ENCODE measurements around the gene ING4.

Gene ING4

DNA sequence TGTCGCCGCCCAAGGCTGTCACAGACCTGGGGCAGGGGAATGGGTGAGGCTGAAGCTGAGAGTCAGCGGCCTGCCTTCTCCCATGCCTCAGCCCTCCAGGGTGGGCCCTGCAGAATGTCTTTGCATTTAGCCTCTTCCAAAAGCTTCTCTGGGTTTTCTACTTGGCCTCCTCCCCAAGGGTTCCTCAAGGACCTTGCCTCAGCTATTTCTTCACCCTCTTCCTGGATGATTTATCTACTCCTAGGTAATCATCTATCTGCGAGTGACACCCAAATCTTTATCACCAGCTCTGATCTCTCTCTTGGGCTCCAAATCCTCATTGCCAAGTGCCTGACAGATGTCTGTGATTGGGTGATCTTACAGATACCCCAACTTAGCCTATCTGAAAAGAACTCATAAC, 22.4 kb downstream of the ING4 start:
- H3K27ac ChIP-seq, result no peak overlapping the region

DNA sequence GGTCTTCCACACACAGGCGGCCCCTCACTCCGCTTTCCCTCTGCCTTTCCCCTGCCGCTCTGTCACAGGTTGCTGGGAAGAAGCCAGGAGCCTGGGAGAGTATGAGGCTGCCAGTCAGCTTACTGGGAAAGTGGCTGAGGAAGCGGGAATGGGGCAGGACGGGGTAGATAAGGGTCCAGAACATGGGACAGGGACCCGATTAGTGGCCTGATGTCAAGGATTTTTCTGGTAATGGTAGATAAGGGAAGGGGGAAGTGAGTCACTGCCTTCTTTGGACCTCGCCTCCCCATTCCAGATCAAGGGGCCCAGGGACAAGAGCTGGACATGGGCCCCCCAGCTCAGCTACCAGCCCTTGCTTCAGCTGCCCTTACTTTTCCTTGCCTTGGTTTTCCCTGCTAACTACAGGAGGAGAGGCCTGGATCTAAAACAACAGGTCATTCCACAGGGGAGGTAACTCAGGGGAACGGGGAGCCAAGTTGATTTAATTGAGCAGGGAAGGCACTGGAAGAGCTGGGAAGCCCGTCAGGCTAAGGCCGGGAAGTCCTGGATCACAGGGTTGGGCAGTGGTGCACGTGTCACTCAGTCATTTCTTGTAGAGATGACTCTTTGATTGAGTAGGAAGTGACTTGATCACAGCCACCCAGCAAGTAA, 23.6 kb downstream of the ING4 start:
- DNase-seq (ENCODE audit: low read depth, low spot score), result no peak
- H3K27ac ChIP-seq, result no peak overlapping the region

More for the DNA sequence above, 22.4 kb downstream of the ING4 start:
- DNase-seq (ENCODE audit: low read depth, low spot score), result no peak

DNA sequence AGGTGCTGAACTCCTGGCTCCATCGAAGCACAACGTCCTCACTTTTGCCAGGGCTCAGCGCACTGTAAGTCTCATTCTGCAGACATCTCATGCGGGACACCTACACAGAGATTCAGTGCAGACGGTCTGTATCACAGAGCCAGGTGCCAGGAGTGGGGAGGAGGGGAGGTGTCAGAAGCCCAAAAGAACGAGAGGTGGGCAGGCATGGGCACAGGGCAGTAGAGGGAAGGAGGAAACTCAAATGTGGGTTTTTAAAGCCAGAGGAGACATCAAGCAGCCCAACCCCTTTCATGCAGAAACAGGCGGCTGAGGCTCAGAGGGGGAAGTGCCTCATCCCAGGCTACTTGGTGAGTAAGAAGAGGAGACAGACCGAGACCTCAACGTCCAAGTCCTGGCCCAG, 24.6 kb downstream of the ING4 start:
- DNase-seq (ENCODE audit: low read depth, low spot score), result no peak
- no peak overlapping the region for H3K27ac ChIP-seq

DNA sequence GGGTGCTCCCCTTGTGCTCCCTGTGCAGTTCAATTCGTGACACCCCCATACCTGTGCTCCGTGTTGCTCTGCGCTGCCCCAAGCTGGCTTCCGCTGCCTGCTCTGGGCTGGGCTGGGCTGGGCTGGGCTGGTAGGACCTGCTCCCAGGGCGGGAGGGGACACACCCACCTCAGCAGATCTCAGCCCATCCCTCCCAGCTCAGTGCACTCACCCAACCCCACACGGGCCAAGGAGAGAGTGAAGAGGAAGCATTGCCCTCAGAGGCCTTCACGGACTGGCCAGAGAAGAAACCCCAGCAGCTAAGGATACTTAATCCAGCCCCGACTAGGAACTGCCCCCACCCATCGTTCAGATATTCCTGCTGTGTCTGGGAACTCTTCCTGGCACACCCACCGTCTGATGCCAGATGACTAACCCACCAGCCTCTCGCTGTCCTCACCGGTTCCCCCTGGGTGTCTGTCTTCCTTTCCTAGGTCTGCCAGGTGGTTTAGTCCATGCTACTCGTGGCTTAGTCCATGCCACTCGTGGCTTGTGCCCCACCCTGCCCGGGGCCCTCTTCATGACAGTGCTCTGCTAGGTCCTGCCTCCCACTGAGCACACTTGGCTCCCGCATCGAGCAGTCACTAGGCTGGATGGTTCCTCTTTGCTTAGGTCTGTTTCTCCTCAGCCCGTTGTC, 26.9 kb downstream of the ING4 start, which contains the start of gene LPAR5:
TSS of gene LPAR5 (minus strand) at position 104 of the 676 bp plus-strand sequence. CDS start 14,711 bp downstream, outside the sequence.
- DNase-seq (ENCODE audit: low read depth, low spot score), result peak; percentile 43
- peak within 1 kb of the TSS; percentile 77 for H3K27ac ChIP-seq

DNA sequence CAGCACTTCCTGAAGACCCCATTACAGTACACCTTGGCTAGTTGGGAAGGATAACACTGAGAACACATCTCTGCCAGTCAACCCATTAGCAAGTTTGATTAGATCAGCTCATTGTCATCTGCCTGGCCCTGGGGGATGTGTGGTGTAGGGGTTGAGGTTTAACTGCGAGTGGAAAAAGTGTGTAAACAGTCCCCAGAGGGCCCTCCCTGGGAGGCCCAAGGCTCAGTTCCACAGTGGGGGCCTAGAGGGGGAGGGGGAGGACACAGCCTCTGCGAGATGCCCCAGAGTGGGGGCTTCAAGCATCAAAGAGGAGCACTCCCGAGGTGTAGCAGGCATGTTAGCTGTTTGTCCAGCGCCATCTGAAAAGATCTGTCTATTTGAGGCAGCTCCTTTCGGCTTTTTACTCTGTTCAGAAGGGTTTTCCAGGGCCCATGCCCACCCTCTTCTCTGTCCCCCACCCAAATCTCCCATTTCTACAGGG, 27.5 kb downstream of the ING4 start:
- DNase-seq (ENCODE audit: low read depth, low spot score), result no peak
- peak overlapping the region; percentile 77 for H3K27ac ChIP-seq

DNA sequence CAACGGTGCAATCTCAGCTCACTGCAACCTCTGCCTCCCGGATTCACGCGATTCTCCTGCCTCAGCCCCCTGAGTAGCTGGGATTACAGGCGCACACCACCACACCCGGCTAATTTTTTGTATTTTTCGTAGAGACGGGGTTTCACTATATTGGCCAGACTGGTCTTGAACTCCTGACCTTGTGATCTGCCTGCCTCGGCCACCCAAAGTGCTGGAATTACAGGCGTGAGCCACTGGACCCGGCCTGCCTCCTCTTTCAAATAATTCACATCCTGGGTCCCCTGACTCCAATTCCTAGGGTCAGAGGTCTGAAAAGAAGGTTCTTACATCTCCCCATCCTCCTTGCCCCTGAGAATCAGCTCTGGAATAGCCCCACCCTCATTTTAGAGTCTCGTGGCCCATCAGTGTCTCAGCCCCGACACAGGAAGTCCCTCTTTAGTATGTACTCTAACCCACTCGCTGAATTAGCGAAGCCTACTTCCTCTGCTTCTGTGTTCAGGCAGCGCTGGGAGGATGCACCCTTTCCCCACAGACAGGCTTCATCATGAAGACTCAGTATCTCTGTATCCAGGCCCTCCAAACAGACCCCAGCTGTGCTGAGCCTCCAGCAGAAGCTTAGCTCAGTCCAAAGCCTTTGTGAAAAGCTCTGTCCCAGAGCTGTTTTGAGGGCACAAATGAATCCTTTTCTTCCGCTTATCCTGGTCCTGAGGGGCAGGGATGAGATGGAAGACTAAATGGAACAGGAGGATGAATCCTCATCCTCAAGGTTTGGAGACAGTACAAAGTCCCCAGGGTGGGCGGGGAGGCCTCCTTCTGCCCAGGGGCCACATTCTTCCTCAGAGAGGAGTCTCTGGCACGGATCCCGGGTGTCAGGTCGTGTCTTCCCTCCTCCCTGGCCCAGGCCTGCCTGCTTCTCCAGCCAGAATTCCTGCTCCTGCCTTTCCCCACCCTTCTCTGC, 30.6 kb downstream of the ING4 start:
- no peak for DNase-seq (ENCODE audit: low read depth, low spot score)
- no peak overlapping the region for H3K27ac ChIP-seq

DNA sequence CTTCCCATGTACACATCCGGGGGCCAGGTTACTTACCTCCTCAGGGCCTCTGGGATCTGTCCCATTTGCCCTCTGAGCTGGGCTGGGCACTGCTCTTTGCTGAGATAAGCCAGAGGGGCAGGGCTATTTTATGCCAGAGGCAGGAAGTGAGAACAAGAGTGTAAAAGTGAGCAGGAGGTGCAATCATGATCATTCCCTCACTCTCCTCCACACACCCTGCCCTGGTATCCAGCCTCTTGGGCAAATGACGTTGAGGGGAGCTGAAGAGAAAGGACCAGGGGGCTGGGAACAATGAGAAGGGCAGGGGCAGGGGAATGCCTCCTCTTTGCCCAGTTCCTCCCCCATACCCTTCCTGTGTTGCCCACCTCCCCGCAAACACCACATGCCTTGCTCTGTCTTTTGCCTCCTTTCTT, 31.4 kb downstream of the ING4 start:
- H3K27ac ChIP-seq, result no peak overlapping the region
- DNase-seq (ENCODE audit: low read depth, low spot score), result no peak

DNA sequence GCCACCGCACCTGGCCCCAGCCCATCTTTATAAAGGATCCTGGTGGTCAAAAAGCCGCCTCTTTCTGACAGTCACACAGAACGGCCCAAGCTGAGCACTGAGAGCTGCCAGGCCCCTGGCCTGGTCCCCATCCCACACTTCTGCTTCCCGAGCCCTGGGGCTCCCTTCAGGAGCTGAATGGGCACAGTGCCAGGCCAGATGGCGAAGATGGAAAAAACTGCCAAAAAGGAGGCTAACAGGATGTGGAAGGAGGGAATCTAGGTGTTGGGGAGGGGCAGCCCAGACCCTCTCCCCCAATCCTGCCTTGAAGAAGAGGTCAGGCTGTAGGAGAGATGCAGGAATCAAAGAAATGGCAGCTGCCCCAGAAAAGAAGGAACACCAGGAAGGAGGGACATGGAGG, 32.2 kb downstream of the ING4 start:
- H3K27ac ChIP-seq, result no peak overlapping the region
- DNase-seq (ENCODE audit: low read depth, low spot score), result no peak

DNA sequence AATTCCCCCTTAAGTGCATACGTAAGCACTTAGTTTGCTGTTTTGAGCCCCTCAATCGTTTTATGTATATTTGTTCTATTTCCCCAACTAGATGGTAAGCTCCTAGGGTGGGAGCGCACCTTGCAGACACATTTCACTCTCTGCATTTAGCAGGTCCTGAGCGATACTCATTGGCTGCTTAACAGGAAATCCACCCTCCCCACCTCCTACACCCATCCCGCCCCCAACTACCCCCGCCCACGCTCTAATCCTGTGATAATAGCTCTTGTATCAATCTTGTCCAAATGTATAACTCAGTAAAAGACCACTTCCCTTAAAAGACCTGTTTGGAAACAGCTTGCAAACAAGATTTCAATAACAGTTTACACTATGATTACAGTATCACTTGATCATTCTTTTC, 35.3 kb downstream of the ING4 start:
- DNase-seq (ENCODE audit: low read depth, low spot score), result no peak

DNA sequence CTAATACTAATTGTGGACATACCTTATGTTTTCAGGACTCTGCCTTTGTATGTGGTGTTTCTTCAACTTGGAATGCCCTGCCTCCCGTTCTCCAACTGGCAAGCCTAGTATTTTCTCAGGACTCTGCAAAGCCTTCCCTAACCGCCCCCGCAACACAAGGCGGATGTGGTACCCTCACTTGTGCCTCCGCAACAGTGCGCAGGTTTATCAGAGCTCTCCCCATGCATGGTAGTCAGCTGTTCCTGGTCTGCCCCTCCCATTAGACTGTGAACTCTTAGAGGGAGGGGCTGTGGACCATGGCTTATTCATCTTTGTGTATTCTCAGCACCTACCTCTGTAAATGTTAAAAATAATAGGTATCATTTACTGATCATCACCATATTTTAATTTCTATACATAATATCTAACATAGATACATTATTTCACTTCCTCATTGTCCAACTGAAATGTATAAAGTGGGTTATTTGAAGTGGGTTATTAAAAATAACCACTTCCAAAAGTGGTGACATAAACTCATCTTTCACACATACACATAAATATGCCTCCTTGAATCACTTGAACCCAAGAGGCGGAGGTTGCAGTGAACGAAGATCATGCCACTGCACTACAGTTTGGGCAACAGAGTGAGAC, 36.1 kb downstream of the ING4 start:
- H3K27ac ChIP-seq, result no peak overlapping the region
- DNase-seq (ENCODE audit: low read depth, low spot score), result no peak

More for the DNA sequence above, 35.3 kb downstream of the ING4 start:
- no peak overlapping the region for H3K27ac ChIP-seq

DNA sequence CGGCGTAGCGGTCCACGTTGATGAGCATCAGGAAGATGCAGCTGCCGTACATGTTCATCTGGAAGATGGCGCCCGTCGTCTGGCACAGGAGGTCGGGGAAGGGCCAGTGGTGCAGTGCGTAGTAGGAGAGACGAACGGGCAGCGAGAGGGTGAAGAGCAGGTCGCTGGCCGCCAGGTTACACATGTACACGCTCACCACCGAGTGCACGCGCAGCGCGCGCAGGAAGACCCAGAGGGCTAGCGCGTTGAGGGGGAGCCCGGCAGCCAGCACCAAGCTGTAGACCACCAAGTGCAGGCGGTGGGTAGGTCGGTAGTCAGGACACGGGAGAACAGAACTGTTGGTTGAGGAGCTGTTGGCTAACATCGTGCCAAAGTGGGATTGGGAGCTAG, 42.0 kb downstream of the ING4 start:
- no peak overlapping the region for H3K27ac ChIP-seq
- no peak for DNase-seq (ENCODE audit: low read depth, low spot score)

DNA sequence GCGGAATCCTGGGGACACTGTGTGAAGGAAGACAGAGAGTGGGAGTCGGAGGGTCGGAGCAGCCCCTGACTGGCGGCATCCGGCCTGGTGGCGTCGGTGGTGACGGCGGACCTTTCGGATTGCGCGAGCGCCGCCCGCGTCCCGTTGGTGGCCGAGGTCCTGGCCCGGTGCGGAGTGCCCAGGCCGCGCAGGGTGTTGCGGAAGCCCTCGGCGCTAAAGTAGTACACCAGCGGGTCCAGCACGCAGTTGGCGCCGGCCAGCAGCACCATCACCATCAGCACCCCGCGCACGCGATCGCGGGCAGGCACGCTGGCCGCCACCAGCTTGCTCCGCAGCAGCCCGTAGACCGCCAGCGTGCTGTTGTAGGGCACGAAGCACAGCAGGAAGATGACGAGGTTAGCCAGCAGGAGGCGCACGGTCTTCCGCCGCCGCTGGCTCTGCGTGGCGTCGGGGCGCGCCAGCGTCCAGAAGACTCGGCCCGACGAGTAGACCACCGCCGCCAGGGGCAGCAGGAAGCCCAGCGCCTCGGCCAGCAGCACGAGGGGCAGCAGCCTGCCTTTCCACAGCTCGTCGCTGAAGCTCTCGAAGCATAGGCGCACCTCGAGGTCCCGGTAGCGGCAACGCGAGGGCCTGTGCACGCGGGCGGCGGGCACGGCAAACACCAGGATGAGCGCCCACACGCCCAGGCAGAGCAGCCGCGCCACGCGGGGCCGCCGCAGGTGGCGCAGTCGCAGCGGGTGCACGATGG, 42.6 kb downstream of the ING4 start:
- no peak for DNase-seq (ENCODE audit: low read depth, low spot score)
- no peak overlapping the region for H3K27ac ChIP-seq

DNA sequence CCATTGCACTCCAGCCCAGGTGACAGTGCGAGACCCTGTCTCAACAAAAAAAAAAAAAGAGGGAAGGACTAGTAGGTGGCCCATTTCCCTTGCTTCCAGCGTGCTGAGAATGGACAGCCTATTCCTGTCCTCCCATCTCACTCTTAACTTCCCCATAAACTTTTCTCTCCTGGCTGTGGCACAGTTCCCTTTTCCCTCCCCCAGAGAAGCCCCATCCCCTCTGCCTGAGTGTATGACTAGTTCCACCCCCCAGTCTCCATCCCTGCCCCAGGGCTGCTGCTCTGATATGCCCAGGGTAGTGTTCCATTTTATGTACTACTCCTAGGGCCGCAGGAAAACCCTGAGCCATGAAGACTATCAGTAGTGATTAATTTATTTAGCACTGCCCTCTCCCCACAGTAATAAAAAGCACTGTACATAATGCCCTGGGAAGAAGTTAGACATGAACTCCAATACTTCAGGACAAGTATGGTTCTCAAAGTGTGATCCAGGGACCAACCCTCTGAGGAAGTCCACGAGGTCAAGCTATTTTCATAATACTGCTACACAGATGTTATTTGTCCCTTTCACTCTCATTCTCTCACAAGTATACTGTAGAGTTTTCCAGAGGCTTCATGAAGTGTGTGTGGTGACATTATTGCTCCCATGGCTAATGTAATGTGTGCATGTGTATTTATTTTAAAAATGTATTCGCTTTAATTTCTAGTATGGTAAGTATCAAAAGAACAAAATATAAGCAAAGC, 44.3 kb downstream of the ING4 start:
- H3K27ac ChIP-seq, result no peak overlapping the region
- DNase-seq (ENCODE audit: low read depth, low spot score), result no peak

DNA sequence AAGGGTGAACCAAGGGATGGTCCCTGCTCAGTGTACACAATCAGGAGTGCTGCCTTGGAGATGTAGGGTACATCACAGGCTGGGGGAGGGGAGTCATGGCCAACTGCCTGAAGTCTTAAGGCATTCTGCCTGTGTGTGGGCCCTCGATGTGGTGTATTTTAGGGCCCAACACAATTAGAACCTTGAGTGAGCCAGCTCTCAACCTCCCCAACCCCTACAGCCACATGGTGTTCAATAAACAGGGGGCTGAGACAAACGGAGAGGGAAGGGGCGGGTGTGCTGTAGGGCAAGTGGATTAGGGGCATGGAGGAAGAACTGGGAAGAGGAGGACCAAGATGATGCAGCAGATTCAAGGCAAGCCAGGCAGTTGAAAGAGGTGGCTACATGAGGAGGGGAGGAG, 47.1 kb downstream of the ING4 start:
- no peak for DNase-seq (ENCODE audit: low read depth, low spot score)
- H3K27ac ChIP-seq, result no peak overlapping the region

DNA sequence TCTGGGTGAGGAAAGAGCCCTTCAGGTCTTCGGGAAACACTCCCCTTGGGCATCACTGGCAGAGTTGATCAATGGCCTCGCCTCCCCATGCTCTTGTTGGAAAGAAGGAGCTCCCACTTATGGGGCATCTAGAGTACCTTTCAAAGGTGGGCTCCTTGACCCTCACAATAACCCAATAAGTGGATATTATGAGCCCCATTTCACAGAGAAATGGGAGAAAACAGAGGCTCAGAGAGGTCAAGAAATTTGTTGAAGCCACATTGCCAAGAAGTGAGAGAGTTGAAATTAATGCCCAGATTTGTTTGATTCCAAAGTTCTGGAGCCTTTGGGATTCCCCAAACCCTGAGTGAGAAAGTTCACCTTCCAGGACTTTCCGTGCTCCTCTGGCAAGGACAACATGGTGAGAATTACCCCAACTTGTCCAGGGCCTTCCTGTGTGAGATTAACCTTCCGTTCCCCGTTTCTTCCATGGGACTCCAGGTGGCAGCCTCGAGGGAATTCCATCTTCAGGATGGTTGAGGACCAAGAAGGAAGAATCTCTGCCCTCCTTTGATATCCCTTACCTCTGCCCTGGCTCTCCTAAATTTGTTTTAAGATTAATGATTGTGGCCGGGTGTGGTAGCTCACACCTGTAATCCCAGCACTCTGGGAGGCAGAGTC, 48.3 kb downstream of the ING4 start:
- DNase-seq (ENCODE audit: low read depth, low spot score), result no peak
- peak overlapping the region; percentile 56 for H3K27ac ChIP-seq

DNA sequence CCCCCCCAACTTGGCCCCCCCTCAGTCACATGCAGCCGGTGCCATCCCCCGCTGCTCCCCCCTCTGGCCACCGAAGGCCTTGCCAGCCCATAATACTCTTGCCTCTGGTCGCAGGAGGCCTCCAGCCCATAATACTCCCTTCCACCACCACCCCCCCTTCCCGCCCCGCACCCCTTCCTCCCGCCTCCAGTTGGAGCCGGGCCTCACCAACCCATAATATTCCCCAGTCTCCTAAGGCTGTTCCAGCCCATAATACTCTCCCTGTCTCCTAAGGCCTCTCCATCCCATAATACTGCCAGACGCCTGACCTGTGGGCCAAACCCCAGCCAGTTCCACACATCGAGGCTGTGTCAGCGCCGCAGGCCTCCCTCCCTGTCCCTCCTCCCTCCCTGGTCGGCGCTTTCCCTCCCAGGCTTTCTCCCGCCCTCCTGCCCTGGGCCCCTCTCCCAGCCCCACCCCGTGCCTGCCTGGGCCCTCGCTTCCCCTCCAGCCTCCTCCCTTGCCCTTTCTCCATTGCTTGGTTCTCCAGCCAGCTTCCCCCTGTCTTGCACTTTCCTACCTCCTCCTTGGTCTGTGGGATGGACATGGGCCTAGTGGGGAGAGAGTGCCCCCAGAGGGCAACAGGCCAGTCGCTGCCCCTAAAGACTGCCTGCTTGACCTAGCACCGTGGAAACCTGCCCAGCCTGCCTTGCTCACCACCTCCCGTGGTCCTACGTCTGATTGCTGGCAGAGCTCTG, 49.0 kb downstream of the ING4 start:
- H3K27ac ChIP-seq, result peak overlapping the region; percentile 56
- peak; percentile 33 for DNase-seq (ENCODE audit: low read depth, low spot score)

DNA sequence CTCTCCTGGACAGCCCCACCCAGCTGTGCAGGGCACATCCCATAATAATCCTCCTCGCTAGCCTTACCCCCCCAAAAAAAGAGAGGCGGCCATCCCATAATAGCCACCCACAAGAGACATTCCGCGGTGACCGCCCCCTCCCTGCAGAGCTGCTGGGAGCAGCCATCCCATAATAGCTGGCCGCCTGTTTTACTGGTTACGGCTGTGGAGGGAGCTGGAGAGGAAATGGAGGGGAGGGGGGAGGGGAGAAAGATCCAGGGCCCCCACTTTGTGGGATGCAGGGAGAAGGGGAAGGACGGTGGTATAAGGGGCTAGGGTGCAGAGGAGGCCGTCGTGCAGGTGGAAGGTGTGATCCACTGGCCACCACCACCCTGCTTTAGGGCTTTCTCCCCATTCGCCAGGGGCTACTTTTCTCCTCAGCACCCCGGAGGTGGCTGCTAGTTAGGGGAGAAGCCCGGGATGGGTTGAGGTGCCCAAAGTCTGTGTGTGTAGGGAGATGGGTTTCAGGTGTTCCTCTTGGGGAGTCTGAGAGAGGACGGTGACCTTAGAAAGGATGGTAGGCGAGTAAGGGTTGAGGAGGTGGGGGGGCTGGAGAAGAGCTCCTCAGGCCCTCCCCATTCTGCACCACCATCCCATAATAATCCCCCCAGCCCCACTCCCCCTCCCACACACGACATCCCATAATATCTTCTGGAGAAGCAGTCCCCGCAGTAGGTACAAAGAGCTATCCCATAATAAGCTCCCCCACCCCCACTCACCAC, 49.7 kb downstream of the ING4 start:
- H3K27ac ChIP-seq, result peak overlapping the region; percentile 56
- DNase-seq (ENCODE audit: low read depth, low spot score), result no peak

Measured in epithelial cell of prostate (primary cell).